ENCODE data around the gene NAT14. TPM values are rescaled to one million over a fixed set of nuclear protein-coding genes. Genes with fewer than 3 reads are reported as not detected.
"Not testable (repeated sequence)": the region's sequence is repeated elsewhere in the genome, so short reads cannot be mapped to it uniquely, and the experiment has no call there.

Gene NAT14, protein sequence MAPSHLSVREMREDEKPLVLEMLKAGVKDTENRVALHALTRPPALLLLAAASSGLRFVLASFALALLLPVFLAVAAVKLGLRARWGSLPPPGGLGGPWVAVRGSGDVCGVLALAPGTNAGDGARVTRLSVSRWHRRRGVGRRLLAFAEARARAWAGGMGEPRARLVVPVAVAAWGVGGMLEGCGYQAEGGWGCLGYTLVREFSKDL
- total RNA-seq (2014; rRNA removed; shearing (Covaris generic)) = 56.2 and 65.7 TPM in 2 replicates

DNA sequence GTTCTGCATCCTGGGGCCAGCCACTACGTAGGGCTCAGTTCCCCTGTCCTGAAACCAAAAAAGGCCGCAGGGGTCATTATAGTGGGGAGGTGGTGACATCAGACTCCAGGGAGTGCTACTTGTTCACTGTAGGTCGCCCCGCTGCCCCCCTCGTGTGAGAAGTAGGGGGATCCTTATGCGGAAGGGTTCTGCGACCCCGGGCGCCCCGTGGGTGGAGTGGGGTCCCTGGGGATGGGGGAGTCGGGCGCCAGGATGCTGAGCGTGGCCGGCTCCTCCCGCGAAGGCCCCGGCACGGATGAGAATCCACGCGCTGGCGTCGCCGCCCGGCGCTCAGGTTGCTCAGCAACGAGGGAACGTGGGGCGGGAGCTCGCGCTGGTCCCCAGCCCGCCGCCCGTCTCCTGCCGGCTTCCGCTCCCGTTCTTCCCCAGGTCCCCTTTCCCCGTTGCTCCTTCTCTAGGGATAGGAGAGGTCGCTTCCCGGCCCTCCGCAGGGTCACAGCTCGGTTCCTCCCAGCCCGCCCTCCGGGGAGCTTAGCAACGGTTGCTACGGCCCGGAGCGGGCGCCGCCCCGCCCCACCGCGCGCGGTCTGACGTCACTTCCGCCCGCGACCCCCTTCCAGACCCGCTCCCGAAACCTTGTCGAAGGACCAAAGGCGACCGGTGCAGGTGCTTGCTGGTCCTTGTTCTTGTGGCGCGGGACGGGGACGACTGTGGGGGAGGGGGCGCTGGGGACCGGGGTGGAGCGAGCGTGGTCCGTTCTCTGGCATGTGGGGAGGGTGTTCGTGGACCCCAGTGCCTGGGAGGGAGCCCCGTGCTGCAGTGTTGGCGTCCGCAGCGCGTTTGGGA is at the start of gene NAT14:
NAT14 (plus strand) TSS at position 596 of the 846 bp plus-strand sequence. CDS start 521 bp downstream, outside the sequence.
- DNase-seq (ENCODE audit: low spot score) = peak; percentile 58

DNA sequence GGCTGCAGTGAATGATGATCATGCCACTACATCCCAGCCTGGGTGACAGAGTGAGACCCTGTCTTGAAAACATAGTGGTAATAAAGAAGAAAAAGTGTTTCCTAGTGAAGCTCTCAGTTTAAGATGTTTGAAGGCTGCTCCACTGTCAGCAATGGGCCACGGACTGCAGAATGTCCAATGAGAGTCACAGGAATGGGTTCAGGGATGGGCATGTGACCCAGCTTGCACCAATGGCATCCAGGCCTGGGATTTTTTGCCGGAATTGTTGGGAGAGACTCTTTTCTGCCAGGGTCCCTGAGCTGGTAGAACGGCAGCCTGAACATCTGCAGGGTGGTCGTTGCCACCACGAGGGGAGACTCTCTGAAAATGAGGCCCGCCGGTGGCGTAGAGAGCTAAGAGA is 48.1 kb upstream of the NAT14 start:
- DNase-seq (ENCODE audit: low spot score) = no peak

DNA sequence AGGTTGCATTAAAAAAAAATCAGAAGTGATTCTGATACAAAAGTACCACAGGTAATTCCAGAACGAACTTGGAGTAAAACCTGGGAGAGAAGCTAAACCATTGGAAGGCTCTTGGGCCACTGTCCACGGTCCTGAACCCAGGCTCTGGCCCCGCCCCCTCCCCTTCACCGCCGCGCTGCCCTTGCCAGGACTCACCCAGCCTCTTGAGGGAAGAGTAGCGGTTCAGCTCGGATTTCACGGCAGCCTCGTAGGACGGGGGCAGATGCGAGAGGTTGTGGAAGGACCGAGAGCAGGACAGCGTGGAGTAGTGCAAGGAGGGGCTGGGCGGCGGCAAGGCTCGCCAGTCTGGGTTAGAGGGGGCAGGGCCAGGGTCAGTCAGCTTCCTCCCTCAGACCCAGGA is 47.6 kb upstream of the NAT14 start:
- peak; percentile 81 for DNase-seq (ENCODE audit: low spot score)

DNA sequence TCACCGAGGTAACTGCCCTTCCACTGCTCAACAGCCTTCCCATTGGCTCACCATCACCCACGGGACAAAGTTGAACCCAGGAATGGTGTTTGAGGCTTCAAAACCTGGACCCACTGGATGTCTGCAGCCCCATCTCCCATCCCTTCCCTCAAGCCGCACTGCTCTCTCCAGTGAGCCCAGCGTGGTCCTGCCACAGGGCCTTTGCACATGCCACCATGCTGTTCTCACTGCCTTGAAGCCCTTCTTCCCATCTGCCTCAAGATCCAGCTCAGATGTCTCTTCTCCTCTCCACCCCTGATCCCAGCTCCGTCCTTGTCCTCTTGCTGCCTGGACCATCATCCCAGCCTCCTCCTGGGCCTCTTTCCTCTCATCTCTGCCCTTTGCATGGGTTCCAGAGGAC is 45.9 kb upstream of the NAT14 start:
- DNase-seq (ENCODE audit: low spot score) = no peak

DNA sequence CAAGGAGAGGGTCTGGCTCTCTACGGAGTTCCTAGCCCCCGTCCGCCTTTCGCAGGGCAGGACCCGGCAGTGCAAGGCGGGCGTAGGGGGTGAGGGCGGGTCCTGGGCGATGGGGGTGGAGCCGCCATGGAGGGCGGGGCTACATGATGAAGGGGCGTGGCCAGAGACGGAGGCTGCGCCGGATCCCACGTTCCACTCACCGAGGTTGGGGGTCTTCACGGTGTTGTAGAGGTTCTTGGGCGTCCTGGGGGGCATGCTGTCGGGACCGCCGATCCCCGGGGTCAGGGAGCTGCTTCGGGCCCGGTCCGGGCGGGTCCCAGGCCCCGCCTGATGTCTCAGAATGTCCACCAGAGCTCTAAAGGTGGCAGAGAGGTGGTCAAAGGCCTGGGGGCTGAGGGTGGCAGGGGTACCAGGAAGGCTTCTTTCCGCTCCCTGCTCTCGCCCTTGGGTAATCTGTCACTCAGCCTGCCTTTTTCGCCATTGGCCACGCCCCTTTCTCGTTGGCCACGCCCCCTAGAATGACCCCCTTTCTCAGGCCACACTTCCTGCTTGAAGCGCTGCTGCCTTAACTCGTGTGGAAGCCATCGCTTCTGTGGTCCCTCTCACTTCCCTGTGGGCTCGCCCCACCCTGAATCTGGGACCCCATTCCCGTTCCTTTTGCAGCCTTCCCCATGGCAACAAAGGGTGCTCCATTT is 44.4 kb upstream of the NAT14 start:
- DNase-seq (ENCODE audit: low spot score) = no peak

DNA sequence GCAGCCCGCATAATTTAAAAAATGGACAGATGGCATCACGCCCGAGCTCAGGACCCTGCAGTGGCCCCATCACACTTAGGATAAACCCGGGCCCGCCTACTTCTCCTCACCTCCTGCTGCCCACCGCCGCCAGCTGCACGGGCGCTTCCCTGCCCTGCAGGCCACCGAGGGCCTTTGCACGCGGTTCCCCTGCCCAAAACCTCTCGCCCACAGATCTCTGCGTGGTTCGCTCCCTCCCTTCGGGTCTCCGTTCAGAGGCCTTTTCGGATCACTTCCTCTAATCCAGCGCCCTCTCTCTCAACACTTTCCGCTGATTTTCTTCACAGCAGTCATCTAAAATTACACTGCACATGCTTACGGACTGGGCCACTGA is 43.7 kb upstream of the NAT14 start:
- no peak for DNase-seq (ENCODE audit: low spot score)

DNA sequence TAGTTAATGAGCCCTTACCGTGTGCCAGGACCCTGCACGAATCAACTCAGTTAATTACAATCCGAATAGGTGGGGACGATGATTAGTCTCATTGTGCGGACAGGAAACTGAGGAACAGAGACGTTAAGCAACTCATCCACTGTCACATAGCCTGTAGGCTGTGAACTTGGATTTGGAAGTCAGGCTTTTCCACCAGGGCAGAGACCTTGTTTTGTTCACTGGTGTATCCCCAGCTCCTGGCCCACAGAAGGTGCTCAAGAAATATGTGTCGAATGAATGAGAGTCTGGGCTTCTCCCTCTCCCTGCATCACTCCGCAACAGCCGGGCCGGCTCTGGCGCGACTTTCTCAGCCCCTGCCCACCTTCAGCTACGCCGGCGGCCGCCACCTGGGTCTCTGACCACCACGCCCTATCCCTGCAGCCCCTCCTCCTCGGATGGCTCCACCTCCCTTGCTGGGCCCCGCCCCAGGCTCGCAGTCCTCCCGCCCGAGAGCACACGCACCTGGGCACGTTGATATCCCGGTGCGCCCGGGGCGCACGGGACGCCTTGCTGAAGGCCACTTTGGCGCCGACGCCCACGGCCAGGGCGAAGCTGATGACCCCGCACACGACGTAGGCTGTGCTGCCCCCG is 43.2 kb upstream of the NAT14 start:
- no peak for DNase-seq (ENCODE audit: low spot score)

DNA sequence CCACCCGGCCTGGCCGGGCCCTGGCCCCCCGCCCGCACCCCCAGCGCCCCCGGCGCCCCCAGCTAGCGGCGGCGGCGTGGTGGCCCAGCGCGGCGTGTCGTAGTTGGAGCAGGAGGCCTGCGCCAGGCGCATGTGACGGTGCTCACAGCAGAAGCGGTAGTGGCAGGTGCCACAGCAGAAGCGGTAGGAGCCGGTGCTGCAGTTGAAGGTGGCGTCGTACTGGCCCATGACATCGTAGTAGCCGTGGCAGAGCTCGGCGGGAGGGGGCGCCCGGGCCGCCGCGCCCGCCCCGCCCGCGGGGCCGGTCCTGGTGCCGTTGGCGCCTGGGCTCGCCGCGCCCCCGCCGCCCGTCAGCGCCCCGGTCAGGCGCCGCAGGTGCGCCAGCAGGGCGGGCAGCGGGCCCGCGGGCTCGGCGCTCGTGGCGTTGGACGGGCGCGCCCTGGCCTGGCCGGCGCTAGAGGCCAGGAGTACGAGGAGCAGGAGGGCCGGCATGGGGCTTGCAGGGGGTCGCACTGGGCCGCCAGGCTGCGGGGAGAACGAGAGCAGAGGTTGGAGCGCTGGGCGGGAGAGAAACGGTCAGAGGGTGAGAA is 42.5 kb upstream of the NAT14 start:
- DNase-seq (ENCODE audit: low spot score) = no peak

DNA sequence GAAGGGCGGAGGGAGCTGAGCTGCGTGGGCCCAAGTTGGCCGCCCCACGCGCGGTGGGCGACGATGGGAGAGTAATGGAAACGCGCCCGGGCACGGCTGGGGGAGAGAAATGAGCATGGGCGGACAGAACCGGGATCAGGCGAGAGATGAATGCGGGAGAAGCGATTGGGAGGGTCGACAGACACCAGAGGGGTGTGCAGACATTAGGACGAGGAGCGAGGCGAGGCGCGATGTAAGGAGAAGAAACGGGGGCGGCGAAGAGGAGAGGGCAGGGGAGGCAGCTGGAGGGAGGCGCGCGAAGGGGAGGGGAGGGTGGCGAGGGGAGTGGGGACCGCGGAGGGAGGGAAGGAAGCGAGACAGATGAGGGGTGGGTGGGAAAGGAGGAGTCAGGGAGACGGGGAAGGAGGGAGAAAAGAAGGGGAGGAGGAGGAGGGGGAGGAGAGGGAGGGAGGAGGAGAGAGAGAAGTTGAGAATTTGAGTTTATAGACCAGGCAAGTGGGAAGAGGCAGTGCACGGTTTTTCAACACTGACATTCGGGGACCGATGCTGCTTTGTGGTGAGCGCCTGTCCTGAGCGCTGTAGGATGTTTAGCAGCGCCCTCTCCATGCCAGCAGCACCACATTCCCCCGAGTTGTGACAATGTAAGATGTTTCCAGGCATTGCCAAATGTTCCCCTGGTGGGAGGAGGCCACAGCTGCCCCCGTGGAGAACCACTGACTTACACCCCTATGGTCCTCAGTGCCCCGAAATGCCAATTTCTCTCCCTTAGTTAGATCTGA is 41.8 kb upstream of the NAT14 start, which contains the start of gene SHISA7:
SHISA7 (minus strand) TSS at position 256 of the 779 bp plus-strand sequence. CDS start 437 bp downstream, outside the sequence.
- DNase-seq (ENCODE audit: low spot score) = no peak

DNA sequence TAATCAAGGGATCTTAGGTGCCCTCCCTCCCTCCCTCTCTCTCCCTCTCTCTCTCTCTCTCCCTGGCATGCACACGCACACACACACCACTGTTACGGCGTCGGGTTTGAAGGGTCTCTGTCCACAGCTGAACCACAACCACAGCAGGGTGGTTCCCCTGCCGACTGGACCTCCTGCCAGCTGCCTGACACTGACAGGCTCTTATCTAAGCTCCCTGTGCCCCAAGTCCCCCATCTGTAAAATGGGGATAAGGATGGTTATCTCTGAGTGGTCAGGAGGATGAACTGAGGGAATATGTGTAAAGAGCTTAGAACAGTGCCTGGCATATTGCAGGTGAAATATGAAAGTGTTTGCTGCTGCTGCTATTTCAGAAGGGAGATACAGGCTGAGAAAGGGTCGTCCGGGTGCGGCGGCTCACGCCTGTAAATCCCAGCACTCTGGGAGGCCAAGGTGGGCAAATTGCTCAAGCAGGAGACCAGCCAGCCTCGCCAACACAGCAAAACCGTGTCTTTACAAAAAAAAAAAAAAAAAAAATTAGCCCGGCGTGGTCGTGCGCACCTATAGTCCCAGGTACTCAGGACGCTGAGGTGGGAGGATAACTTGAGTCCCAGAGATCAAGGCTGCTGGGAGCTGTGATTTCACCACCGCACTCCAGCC is 41.0 kb upstream of the NAT14 start:
- DNase-seq (ENCODE audit: low spot score) = no peak

DNA sequence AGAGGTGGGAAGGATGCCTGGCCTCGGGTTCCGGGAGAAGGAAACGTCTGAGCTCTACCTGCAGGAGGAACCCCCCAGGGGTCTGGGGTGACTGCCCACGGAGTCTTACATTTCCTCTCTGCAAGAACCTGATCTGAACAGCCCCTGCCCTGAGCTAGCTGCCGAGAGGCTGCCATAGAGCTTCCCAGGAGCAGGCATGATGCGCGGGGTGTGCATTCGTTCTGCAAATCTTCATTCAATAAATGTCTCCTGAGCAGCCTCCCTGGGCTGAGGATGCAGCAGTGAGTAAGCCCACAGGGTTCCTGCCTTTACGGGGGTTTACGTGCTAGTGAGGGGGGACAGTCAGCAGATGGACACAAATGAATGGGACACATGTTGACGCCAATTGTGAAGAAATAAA is 40.3 kb upstream of the NAT14 start:
- no peak for DNase-seq (ENCODE audit: low spot score)

DNA sequence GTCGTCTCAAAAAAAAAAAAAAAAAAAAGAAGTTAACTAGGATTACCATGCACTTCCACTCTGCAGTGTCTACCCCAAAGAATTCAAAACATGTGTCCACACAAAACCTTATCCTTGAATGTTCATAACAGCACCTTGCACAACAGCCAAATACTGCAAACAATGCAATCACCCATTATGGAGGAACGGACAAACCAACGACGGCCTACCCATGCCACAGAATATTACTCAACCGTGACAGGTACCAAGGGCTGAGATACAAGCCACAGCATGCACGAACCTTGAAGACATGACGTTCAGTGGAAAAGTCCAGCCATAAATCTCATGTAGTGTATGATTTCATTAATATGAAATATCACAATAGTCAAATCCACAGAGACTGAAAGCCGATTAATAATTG is 38.9 kb upstream of the NAT14 start:
- DNase-seq (ENCODE audit: low spot score) = no peak

DNA sequence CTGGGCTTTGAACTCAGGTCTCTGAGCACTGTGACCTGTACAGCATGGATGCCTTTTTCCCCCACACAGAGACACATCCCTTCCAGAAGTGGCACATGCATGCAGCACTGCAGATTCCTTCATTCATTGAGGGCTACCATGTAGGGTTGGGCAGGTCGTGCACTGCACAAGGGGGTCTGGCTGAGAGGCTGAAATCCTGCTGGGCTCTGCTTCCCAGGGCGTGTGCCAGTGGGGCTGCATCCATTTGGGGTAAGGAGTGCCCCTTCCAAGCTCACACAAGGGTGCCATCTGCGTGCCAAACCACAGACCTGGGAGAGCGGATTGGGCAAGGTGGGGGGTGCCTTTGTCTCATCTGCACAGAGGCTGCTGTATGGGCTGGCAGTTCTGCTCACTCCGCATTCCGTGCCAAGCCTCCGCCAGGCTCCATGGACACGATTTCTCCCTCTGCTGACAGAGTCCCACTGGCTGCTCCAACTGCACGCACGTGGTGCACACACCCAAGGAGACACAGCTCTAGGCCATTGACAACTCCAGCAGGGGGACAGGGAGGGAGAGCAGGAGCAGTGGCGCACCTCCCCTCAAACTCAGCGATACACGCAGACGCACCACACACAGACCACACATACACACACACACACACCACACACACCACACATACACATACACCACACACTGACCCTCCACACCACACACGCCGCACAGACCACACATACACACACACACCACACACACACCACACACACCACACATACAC is 37.4 kb upstream of the NAT14 start:
- peak; percentile 67 for DNase-seq (ENCODE audit: low spot score)

DNA sequence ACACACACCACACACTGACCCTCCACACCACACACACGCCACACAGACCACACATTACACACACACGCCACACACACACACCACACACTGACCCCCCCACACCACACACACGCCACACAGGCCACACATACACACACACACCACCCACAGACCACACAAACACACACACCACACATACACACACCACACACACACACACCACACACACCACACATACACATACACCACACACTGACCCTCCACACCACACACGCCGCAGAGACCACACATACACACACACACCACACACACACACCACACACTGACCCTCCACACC is 36.9 kb upstream of the NAT14 start:
- DNase-seq (ENCODE audit: low spot score) = not testable (repeated sequence)

DNA sequence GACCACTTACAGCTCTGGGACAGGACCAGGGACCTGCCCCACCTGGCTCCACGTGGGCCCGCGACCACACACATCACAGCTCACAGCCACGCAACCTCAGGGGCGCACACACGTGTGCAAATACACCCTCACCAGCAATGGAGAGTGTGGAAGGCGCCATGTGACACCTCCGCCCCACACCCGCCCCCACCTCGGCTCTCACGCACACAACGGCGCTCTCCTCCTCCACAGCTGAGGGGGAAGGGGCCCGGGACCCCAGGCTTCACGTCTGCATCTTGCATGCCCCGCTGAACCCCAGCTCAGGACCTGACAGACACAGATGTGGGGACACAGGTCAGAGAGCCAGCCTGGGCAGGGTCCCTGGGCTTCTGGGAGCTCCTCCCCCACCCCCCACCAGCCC is 35.5 kb upstream of the NAT14 start:
- no peak for DNase-seq (ENCODE audit: low spot score)

DNA sequence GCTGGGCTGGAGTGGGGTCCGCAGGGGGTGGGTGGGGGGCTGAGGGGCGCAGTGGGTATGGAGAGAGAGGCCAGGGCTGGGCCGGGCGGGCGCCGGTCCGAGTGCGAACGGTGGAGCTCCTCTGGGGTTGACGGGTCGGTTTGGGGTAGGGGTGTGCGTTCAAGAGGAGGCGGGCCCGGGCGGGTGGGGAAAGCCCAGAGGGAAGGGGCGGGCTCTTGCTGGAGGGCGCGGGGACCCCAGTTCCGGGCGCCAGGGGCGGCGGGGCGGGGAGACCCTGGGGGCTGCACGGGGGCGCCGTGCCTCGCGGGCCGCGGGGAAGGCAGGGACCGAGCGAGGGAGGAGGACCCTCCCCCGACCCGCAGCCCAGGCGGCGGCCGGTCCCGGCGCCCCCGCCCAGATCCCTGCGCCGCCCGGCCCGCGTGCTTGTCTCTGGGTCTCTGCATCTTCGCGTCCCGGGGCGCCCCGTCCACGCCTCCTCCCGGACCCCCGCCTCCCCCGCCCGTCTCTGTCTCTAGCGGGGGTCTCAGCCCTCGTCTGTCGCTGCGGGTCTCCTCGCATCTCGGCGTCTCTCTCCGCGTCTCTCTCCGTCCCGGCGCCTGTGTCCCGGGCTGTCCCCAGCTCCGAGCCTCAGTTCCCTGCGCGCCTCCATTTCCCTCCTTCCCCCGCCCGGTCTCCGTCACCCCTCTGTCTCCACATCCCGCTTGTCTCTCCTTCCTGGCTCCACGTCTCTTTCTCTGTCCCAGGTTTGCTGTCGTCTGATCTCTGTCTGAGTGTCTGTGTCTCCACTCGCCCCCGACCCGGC is 33.6 kb upstream of the NAT14 start:
- no peak for DNase-seq (ENCODE audit: low spot score)

DNA sequence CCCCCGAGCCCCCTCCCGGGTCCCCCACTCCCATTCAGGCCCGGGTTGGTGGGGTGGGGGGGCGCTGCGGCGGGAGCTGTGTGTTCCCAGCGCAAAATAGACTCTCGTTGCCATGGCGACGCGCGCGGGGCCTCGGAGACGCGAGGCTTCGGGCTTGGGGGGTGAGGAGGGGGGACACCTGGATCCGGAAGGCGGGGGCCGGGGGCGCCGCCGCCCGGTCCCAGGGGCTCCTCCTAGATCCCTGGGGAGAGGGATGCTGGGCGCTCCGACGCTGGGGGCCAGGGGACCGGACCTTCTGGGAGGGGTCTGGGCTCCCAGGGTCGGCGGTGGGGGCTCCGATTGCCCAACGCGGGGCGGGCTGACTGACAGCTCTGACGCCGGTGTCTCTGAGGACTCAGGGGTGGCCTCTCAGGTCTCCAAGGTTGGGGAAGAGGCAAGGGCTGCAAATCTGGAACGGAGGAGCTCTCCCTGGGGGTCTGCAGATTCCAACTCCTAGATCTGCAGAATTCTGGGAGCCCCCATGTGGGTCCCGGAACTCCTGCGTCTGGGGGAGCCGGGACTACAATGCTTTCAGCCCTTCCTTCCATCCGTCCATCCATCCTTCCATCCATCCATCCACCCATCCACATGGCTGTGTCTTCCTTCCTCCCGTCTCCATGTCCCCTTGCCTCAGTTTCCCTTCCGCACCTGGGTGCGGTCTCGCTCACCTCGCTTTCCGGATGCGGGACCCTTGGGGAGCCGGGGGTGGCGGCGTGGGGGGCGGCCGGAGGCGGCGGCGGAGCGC is 32.8 kb upstream of the NAT14 start:
- no peak for DNase-seq (ENCODE audit: low spot score)

DNA sequence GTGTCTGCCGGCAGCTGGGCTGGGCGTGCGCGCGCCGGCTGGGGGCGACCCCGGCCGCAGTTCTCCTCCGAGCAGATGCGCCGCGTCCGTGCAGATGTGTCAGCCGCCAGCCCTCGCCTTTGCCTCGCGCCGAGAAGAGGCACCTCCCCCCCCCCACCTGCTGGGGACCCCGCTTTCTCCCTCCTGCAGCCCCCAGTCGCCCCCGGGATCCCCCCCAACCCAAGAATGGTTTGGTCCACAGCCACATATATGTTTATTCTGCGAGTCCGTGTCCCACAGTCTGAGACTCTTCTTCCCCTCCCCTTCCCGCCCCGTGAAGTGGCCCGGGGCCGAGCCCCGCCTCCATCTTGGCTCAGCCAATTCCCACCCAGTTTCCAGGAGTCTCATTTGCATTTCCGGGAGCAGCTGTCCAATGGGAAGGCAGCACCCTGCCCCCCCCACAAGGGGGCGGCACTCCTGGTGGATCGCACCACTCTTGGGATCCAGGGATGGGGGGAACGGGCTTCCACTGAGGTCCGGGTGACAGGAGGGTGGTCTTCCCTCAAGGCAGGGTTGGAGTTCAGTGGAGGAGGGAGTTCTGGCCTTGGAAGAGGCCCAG is 32.1 kb upstream of the NAT14 start:
- no peak for DNase-seq (ENCODE audit: low spot score)
